ENCODE measurements around the gene REXO1.

REXO1 gene

DNA sequence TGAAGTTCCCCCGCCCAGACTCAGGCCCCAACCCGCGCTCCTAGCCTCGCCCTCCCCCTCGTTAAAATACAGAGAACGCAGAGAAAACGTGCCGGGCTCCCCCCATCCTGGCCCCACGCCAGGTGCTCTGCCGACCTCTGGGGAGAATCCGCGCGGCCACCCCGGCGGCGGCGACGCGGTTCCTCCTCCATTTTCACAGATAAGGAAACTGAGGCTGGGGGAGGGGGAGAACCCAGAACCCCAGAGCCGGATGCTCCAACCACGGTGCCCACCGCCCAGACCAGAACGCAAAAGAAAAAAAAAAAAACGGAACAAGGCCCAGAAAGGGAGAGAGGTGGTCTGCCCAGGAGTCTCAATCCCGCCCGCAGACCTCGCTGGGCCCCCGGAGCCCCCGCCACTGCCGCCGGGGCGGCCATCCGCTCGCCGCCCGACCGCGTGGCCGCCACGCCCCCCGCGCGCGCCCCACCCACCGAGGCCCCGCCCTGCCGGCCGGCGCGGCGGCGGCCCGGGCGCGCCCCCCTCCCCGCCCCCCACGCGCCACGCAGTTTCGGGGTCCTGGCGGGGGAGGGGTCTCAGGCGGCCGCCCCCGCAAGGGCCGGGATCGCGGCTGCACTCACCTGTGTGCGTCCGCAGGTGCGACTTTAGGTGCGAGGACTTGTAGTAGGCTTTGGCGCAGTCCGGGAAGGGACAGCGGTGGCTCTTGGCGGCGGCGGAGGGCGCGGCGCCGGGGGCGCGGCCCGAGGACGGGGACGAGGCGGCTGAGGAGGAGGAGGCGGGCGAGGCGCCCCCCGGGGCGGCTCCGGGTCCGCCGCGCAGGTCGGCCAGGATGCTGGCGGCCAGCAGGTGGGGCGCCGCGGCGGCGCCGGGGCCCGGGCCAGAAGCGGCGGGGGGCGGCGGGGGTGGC lies 14.4 kb upstream of the REXO1 start:
- TF ChIP-seq, protein P1, sequence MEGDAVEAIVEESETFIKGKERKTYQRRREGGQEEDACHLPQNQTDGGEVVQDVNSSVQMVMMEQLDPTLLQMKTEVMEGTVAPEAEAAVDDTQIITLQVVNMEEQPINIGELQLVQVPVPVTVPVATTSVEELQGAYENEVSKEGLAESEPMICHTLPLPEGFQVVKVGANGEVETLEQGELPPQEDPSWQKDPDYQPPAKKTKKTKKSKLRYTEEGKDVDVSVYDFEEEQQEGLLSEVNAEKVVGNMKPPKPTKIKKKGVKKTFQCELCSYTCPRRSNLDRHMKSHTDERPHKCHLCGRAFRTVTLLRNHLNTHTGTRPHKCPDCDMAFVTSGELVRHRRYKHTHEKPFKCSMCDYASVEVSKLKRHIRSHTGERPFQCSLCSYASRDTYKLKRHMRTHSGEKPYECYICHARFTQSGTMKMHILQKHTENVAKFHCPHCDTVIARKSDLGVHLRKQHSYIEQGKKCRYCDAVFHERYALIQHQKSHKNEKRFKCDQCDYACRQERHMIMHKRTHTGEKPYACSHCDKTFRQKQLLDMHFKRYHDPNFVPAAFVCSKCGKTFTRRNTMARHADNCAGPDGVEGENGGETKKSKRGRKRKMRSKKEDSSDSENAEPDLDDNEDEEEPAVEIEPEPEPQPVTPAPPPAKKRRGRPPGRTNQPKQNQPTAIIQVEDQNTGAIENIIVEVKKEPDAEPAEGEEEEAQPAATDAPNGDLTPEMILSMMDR (IDR thresholded peaks at IDR 0.05; ENCODE audit: insufficient read depth, low read depth, low read length, missing control alignments) = no peak
- peak; percentile 51 for DNase-seq (ENCODE audit: low read depth)
- H3K4me3 ChIP-seq (ENCODE audit: low read length) = peak overlapping the region; percentile 77

DNA sequence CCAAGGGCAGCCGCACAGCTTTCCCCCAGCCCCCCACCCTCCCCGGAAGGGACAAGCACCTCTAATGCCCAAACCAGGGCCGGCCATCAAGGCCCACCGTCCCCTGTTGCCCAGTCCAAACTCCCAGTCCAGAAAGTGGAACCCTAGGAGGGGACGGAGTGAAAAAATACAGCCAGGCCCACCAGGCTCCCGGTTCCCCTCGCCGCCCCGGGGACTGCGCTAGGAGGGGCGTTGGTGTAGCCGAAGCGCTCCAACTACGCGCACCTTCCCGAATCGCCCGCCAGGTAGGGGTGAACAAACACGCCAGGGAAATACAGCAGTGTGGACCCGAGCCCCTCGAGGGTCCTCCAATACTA lies 13.8 kb upstream of the REXO1 start:
- no peak for DNase-seq (ENCODE audit: low read depth)
- peak overlapping the region; percentile 77 for H3K4me3 ChIP-seq (ENCODE audit: low read length)

DNA sequence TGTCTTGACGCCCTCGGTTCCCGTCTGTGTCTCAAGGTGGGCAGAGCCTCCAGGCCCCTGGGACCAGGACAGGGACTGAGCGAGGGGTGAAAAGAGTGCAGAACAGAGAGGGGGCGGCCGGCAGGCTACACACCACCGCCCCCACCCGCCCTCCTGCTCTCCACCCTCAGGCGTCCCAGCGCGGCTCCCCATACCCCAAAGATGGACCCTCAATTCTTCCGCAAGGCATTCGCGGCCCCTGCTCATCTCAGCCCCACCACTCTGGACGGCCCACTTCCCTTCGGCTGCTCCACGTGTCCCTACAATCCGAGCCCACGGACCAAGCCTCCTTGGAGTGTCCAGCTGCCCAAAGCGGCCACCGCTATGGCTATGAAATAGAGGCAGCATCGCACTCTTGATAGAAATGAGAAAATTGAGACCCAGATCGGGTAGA lies 13.3 kb upstream of the REXO1 start:
- DNase-seq (ENCODE audit: low read depth) = no peak
- TF ChIP-seq, protein P1 (IDR thresholded peaks at IDR 0.05; ENCODE audit: insufficient read depth, low read depth, low read length, missing control alignments) = no peak

More for the DNA sequence above, 13.8 kb upstream of the REXO1 start:
- TF ChIP-seq, protein P1 (IDR thresholded peaks at IDR 0.05; ENCODE audit: insufficient read depth, low read depth, low read length, missing control alignments) = no peak

DNA sequence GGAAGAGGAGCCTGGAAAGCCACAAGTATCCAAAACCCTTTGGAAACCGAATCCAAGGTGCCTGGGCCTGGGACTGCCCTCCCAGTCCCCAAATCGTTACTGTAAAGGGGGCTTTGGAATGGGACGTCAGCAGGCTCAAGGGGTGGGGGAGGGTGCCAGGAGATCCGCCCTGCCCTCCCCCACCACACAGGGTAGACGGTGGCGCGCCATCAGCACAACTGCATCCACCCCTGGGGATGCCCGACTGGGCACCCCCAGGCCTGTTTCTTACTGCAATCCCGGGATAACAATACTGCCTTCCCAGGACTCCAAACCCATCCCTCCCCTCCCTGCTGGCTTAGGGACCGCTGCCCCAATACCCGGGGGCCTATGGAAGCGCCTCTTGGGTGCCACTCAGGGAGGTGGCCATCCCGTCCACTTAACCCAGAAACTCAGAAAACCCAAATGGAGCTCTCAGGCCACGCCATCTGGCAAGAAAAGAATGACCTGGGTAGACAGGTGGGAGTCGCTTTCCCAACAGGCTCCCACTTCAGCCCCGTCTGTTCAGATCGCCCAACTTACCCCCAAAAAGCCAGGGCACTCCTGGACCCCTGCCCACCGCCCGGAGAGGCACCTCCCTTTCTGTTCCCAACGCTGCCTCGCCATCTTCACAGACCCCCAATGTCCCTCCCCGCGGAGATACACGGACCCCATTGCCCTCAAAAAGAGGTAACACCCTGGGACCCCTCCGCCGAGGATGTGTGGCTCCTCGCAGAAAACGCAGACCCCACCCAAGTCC lies 12.7 kb upstream of the REXO1 start:
- peak overlapping the region; percentile 77 for H3K4me3 ChIP-seq (ENCODE audit: low read length)
- no peak for DNase-seq (ENCODE audit: low read depth)
- TF ChIP-seq, protein P1 (IDR thresholded peaks at IDR 0.05; ENCODE audit: insufficient read depth, low read depth, low read length, missing control alignments) = no peak

More for the DNA sequence above, 13.3 kb upstream of the REXO1 start:
- peak overlapping the region; percentile 77 for H3K4me3 ChIP-seq (ENCODE audit: low read length)

DNA sequence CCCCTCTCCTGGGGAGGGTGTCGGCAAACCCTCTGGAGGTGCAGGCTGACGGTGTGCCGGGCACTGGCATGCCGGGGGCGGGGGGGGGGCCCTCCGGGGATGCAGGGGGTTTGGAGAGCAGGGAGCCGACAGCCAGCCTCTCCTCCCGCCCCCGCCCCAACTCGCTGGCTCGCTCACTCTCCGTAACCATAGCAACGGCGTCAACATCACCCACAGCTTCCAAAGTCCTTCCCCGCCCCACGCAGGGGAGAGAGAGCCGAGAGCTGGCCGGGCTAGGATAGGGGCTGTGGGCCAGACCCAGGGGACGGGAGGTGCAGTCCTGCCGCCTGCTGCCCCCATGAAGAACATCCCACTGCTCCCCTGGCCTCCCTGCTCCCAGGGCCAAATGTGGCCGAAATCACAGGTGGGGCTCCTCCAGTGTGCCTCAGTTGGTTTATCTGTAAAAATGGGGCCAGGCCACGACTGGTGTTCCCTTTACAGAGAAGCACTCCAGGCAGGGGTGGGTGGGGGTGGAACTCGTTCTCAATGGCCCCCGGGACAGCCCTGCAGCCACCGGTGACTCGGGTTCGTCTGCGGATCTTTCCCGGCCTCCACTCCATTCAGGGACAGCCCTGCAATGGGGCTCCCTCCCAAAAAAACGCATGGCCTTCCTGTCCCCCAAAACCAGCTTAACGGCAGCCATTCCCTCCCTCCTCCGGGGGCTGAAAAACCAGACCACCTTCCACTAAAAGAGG lies 11.9 kb upstream of the REXO1 start:
- TF ChIP-seq, protein P1 (IDR thresholded peaks at IDR 0.05; ENCODE audit: insufficient read depth, low read depth, low read length, missing control alignments) = no peak
- peak overlapping the region; percentile 77 for H3K4me3 ChIP-seq (ENCODE audit: low read length)
- peak; percentile 61 for DNase-seq (ENCODE audit: low read depth)

DNA sequence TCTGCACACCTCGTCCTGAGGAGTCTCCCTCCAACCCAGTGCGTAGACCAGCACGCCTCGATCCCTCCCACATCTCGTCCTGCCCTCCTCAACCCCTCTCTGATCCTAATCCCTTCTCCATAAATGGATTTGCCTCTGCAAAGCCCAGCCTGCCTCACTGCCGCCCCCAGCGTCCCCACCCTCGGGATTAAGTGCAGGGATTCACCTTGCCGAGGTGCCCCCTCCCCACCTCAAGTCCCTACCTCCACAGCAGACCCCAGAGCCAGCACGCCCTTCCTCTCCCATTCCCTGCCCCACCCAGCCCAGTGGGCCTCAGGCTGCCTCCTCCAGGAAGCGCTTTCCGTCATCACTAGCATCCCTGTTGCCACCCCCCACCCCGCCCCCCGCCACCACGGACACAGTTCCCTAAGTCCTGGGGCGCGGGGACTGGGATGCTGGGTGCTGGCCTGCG lies 11.1 kb upstream of the REXO1 start:
- no peak for DNase-seq (ENCODE audit: low read depth)
- H3K4me3 ChIP-seq (ENCODE audit: low read length) = no peak overlapping the region
- TF ChIP-seq, protein P1 (IDR thresholded peaks at IDR 0.05; ENCODE audit: insufficient read depth, low read depth, low read length, missing control alignments) = no peak

All from epithelial cell of esophagus (primary cell).